GM12878 (cell line): Measurements from ENCODE around the gene MEAF6. TPM values are rescaled to one million over a fixed set of nuclear protein-coding genes. Genes with fewer than 3 reads are reported as not detected.

Experiments
- ATAC-seq: fragments of 200-7000 bp; cut with Tn5 transposase; 3 replicates; pipeline ENCODE4 v1.9.1; 2020; ENCODE audit warnings: mild to moderate bottlenecking, moderate library complexity
- BruUV-seq: library from RNA; stranded (reverse); fragments of 400-500 nt; replicated peaks from 2 replicates; lab custom pipeline; 2021; lab: Mats Ljungman, UMichigan
- CTCF ChIA-PET: fragments of 300-600 bp; sonication (Branson Sonifier 250); formaldehyde crosslinking; extraction: SDS; loops from one replicate; lab custom pipeline; 2021; ENCODE audit warnings: inconsistent platforms; lab: Yijun Ruan, JAX
- POLR2A ChIA-PET: fragments of 350-600 bp; formaldehyde crosslinking; extraction: SDS; loops from one replicate; lab custom pipeline; 2021; ENCODE audit warnings: inconsistent platforms; lab: Charles Lee
- RAD21 ChIA-PET: fragments of 300-600 bp; sonication (Branson Sonifier 250); formaldehyde crosslinking; loops from one replicate; lab custom pipeline; 2023; ENCODE audit warnings: antibody characterized with exemption; ENCODE audit not compliant: unreplicated experiment; lab: Charles Lee
- SMC1A ChIA-PET: fragments of 300-600 bp; sonication (Branson Sonifier 250); formaldehyde crosslinking; loops from one replicate; lab custom pipeline; 2023; ENCODE audit not compliant: unreplicated experiment, uncharacterized antibody; lab: Charles Lee
- DNase-seq: peaks from one replicate; pipeline ENCODE4 v3.0.0-alpha.2; 2011; ENCODE audit warnings: low read depth, low spot score
- FAIRE-seq: peaks from 3 replicates; lab custom pipeline; 2011; peaks lifted over from hg19 to GRCh38; lab: Jason Lieb, UNC
- H2AFZ ChIP-seq: 2 replicates; pipeline ENCODE4 v1.6.0; 2011; ENCODE audit warnings: low read depth, low read length, control low read depth; ENCODE audit not compliant: control insufficient read depth
- H3K27ac ChIP-seq: 2 replicates; pipeline ENCODE4 v1.5.1; 2011; ENCODE audit warnings: control low read depth; ENCODE audit not compliant: control insufficient read depth, insufficient read depth
- H3K27me3 ChIP-seq, 2 experiments: replicated peaks in 1 of 2; 2 replicates each; pipeline versions ENCODE4 v1.6.0 to v1.6.1; 2011; ENCODE audit warnings: low read length in 1 of 2; ENCODE audit not compliant: control insufficient read depth in 2 of 2, insufficient read depth in 2 of 2
- H3K36me3 ChIP-seq, 2 experiments: 2 replicates each; pipeline ENCODE4 v1.5.1; 2011; ENCODE audit warnings: low read length in 1 of 2; ENCODE audit not compliant: control insufficient read depth in 2 of 2, insufficient read depth in 2 of 2
- H3K4me1 ChIP-seq: 2 replicates; pipeline ENCODE4 v1.6.1; 2011; ENCODE audit warnings: mild to moderate bottlenecking, low read length, moderate library complexity, mixed read lengths; ENCODE audit not compliant: control insufficient read depth, insufficient read depth
- H3K4me2 ChIP-seq: 2 replicates; pipeline ENCODE4 v1.6.0; 2011; ENCODE audit warnings: control low read depth; ENCODE audit not compliant: control insufficient read depth, insufficient read depth
- H3K4me3 ChIP-seq: fragments of 200-600 bp; sonication (generic); 2 replicates; pipeline ENCODE4 v1.5.1; 2016
- H3K79me2 ChIP-seq: 2 replicates; pipeline ENCODE4 v1.6.0; 2011; ENCODE audit warnings: low read length; ENCODE audit not compliant: control insufficient read depth, insufficient read depth
- H3K9ac ChIP-seq: 2 replicates; pipeline ENCODE4 v1.8.0; 2011; ENCODE audit warnings: low read length, control low read depth, mixed read lengths; ENCODE audit not compliant: control insufficient read depth, insufficient read depth
- H3K9me3 ChIP-seq: replicated peaks from 3 replicates; pipeline ENCODE4 v1.5.1; 2011; ENCODE audit warnings: mild to moderate bottlenecking, low read length; ENCODE audit not compliant: control insufficient read depth, insufficient read depth
- H4K20me1 ChIP-seq: 2 replicates; pipeline ENCODE4 v1.6.0; 2011; ENCODE audit not compliant: control insufficient read depth, insufficient read depth
- HDGF ChIP-seq: fragments of 450-650 bp; IDR thresholded peaks from 2 replicates; pipeline ENCODE4 v1.6.1; 2016; ENCODE audit warnings: antibody characterized with exemption
- RELA ChIP-seq: fragments of 450-650 bp; IDR thresholded peaks from 2 replicates; pipeline ENCODE4 v1.8.0; 2014; ENCODE audit warnings: borderline replicate concordance; ENCODE audit not compliant: partially characterized antibody
- SMARCA5 ChIP-seq: fragments of 450-650 bp; IDR thresholded peaks from 2 replicates; pipeline ENCODE4 v1.6.1; 2017; ENCODE audit warnings: mild to moderate bottlenecking
- WGBS: methylation state at CpG from one replicate; pipeline ENCODE4 v1.1.6; 2016; ENCODE audit warnings: low lambda C conversion rate; ENCODE audit not compliant: insufficient replicate concordance, insufficient coverage; ENCODE audit errors: missing lambda C conversion rate; 5-methylcytosine and 5-hydroxymethylcytosine counted together
- in situ Hi-C: fragments of 300-500 bp; cut with MboI; formaldehyde crosslinking; loops from 9 replicates; pipeline ENCODE4 v1.14.3; 2018; ENCODE audit warnings: mixed read lengths
- intact Hi-C: fragments of 100-400 bp; cut with micrococcal nuclease; formaldehyde crosslinking; loops from one replicate; pipeline ENCODE4 v1.14.2; 2022; ENCODE audit not compliant: unreplicated experiment
- polyA plus RNA-seq, 11 experiments: library from polyadenylated mRNA; depleted of rRNA in 4 of 11; unstranded in 6 of 11; stranded (reverse) in 5 of 11; fragments of >200 nt; fragmentation: Nextera tagmentation in 4 of 11; fragmentation: Illumina TruSeq in 1 of 11; extraction: Ambion mirVana in 4 of 11; extraction: Trizol in 1 of 11; gene quantifications; 1 replicate in 1 of 11; 2 replicates in 10 of 11; pipeline versions ENCODE4 v1.2.1 to v1.2.3, GENCODE V29; 2011 to 2016; ENCODE audit warnings: inconsistent platforms in 2 of 11, missing spikeins in 2 of 11, low read depth in 1 of 11
- total RNA-seq, 4 experiments: library from RNA; depleted of rRNA in 3 of 4; stranded (reverse); fragments of >200 nt in 3 of 4; fragmentation: Illumina TruSeq in 1 of 4; extraction: Trizol in 1 of 4; gene quantifications; 2 replicates each; pipeline versions ENCODE4 v1.2.1 to v1.2.3, GENCODE V29; 2013 to 2021
- TF ChIP-seq, protein P1 (sequence below): fragments of 450-650 bp; IDR thresholded peaks from 2 replicates; pipeline ENCODE4 v1.6.1; 2017; ENCODE audit warnings: mild to moderate bottlenecking, moderate library complexity
- TF ChIP-seq, protein P2 (sequence below): IDR thresholded peaks from 2 replicates; pipeline ENCODE4 v1.6.1; 2011; ENCODE audit warnings: borderline replicate concordance, low read depth, mild to moderate bottlenecking, moderate library complexity, mixed read lengths, low read length; ENCODE audit not compliant: insufficient read depth; ENCODE audit errors: extremely low read length
- TF ChIP-seq, protein P3 (sequence below): fragments of 450-650 bp; IDR thresholded peaks from 2 replicates; pipeline ENCODE4 v1.6.1; 2018; ENCODE audit warnings: mild to moderate bottlenecking, low read depth, moderate library complexity; ENCODE audit not compliant: partially characterized antibody
- TF ChIP-seq, protein P4 (sequence below): fragments of 450-650 bp; IDR thresholded peaks from 2 replicates; pipeline ENCODE4 v1.6.1; 2017; ENCODE audit warnings: borderline replicate concordance
- TF ChIP-seq, protein P5 (sequence below): IDR thresholded peaks from 2 replicates; pipeline ENCODE4 v1.6.1; 2012; ENCODE audit warnings: improper control_type of control experiment, low read depth, low read length; ENCODE audit not compliant: insufficient replicate concordance

The MEAF6 gene
- total and polyA plus RNA-seq, 10 of the 15 experiments (the other 5 are each of a cell fraction or from before 2014, with no cell fraction given) = 30.8 to 75.0 (median 58.1) TPM

DNA sequence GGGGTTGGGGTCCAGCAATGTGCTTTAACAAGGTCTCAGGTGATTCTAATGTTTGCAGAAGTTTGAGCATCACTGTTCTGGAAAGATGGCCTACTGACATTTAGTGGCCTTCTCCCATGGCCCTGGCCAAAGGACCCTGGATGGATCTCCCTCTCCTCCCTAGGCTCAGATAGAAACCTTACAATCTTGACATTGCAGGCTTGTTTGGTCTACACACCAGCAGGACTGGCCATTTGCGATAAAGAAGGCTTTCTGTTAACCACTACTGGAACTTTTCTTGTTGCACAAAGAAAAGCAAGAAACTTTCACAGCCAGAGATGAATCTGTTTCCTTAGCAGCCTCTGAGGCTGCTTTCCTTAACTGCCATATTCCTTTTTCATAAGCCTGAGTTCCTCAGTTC, 48.4 kb upstream of the MEAF6 start:
- FAIRE-seq = no peak
- Histone ChIP-seq H3K4me3 (no peak overlapping the region), H3K36me3 (peaks cover 14 to 24% of the 10 kb centered on the region in 2 experiments), H3K79me2 (no peaks in the 10 kb centered on the region), H3K4me1 (no peaks in the 10 kb centered on the region), H3K27me3 (no peaks in the 10 kb centered on the region), H4K20me1 (no peaks in the 10 kb centered on the region), H2AFZ (no peak overlapping the region), H3K27ac (no peak overlapping the region), H3K9ac (no peak overlapping the region), H3K9me3 (no peaks in the 10 kb centered on the region), H3K4me2 (no peak overlapping the region)
- POLR2A ChIA-PET = no interaction called here
- no TSS peak for BruUV-seq
- RAD21 ChIA-PET = no interaction called here
- DNase-seq = no peak
- SMC1A ChIA-PET = interaction anchor here (1.0 to 3.4 kb wide), 2 partner anchors 116 to 120 kb away, joined by 3 to 15 read pairs; no protein-coding TSS in a partner anchor
- no peak for ATAC-seq
- 83% methylated on average over 1 of the region's 1 CpG for WGBS
- in situ Hi-C loops (no loop called here), intact Hi-C loops (no loop called here)
- CTCF ChIA-PET = interaction anchor here (1.2 to 4.5 kb wide), 2 partner anchors 114 to 120 kb away, joined by 3 to 46 read pairs; no protein-coding TSS in a partner anchor
- TF ChIP-seq, protein P1, sequence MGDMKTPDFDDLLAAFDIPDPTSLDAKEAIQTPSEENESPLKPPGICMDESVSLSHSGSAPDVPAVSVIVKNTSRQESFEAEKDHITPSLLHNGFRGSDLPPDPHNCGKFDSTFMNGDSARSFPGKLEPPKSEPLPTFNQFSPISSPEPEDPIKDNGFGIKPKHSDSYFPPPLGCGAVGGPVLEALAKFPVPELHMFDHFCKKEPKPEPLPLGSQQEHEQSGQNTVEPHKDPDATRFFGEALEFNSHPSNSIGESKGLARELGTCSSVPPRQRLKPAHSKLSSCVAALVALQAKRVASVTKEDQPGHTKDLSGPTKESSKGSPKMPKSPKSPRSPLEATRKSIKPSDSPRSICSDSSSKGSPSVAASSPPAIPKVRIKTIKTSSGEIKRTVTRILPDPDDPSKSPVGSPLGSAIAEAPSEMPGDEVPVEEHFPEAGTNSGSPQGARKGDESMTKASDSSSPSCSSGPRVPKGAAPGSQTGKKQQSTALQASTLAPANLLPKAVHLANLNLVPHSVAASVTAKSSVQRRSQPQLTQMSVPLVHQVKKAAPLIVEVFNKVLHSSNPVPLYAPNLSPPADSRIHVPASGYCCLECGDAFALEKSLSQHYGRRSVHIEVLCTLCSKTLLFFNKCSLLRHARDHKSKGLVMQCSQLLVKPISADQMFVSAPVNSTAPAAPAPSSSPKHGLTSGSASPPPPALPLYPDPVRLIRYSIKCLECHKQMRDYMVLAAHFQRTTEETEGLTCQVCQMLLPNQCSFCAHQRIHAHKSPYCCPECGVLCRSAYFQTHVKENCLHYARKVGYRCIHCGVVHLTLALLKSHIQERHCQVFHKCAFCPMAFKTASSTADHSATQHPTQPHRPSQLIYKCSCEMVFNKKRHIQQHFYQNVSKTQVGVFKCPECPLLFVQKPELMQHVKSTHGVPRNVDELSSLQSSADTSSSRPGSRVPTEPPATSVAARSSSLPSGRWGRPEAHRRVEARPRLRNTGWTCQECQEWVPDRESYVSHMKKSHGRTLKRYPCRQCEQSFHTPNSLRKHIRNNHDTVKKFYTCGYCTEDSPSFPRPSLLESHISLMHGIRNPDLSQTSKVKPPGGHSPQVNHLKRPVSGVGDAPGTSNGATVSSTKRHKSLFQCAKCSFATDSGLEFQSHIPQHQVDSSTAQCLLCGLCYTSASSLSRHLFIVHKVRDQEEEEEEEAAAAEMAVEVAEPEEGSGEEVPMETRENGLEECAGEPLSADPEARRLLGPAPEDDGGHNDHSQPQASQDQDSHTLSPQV = no peak
- TF ChIP-seq, protein P2, sequence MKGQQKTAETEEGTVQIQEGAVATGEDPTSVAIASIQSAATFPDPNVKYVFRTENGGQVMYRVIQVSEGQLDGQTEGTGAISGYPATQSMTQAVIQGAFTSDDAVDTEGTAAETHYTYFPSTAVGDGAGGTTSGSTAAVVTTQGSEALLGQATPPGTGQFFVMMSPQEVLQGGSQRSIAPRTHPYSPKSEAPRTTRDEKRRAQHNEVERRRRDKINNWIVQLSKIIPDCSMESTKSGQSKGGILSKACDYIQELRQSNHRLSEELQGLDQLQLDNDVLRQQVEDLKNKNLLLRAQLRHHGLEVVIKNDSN = no peak
- TF ChIP-seq, protein P3, sequence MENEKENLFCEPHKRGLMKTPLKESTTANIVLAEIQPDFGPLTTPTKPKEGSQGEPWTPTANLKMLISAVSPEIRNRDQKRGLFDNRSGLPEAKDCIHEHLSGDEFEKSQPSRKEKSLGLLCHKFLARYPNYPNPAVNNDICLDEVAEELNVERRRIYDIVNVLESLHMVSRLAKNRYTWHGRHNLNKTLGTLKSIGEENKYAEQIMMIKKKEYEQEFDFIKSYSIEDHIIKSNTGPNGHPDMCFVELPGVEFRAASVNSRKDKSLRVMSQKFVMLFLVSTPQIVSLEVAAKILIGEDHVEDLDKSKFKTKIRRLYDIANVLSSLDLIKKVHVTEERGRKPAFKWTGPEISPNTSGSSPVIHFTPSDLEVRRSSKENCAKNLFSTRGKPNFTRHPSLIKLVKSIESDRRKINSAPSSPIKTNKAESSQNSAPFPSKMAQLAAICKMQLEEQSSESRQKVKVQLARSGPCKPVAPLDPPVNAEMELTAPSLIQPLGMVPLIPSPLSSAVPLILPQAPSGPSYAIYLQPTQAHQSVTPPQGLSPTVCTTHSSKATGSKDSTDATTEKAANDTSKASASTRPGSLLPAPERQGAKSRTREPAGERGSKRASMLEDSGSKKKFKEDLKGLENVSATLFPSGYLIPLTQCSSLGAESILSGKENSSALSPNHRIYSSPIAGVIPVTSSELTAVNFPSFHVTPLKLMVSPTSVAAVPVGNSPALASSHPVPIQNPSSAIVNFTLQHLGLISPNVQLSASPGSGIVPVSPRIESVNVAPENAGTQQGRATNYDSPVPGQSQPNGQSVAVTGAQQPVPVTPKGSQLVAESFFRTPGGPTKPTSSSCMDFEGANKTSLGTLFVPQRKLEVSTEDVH = no peak
- TF ChIP-seq, protein P4, sequence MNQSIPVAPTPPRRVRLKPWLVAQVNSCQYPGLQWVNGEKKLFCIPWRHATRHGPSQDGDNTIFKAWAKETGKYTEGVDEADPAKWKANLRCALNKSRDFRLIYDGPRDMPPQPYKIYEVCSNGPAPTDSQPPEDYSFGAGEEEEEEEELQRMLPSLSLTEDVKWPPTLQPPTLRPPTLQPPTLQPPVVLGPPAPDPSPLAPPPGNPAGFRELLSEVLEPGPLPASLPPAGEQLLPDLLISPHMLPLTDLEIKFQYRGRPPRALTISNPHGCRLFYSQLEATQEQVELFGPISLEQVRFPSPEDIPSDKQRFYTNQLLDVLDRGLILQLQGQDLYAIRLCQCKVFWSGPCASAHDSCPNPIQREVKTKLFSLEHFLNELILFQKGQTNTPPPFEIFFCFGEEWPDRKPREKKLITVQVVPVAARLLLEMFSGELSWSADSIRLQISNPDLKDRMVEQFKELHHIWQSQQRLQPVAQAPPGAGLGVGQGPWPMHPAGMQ = no peak
- TF ChIP-seq, protein P5, sequence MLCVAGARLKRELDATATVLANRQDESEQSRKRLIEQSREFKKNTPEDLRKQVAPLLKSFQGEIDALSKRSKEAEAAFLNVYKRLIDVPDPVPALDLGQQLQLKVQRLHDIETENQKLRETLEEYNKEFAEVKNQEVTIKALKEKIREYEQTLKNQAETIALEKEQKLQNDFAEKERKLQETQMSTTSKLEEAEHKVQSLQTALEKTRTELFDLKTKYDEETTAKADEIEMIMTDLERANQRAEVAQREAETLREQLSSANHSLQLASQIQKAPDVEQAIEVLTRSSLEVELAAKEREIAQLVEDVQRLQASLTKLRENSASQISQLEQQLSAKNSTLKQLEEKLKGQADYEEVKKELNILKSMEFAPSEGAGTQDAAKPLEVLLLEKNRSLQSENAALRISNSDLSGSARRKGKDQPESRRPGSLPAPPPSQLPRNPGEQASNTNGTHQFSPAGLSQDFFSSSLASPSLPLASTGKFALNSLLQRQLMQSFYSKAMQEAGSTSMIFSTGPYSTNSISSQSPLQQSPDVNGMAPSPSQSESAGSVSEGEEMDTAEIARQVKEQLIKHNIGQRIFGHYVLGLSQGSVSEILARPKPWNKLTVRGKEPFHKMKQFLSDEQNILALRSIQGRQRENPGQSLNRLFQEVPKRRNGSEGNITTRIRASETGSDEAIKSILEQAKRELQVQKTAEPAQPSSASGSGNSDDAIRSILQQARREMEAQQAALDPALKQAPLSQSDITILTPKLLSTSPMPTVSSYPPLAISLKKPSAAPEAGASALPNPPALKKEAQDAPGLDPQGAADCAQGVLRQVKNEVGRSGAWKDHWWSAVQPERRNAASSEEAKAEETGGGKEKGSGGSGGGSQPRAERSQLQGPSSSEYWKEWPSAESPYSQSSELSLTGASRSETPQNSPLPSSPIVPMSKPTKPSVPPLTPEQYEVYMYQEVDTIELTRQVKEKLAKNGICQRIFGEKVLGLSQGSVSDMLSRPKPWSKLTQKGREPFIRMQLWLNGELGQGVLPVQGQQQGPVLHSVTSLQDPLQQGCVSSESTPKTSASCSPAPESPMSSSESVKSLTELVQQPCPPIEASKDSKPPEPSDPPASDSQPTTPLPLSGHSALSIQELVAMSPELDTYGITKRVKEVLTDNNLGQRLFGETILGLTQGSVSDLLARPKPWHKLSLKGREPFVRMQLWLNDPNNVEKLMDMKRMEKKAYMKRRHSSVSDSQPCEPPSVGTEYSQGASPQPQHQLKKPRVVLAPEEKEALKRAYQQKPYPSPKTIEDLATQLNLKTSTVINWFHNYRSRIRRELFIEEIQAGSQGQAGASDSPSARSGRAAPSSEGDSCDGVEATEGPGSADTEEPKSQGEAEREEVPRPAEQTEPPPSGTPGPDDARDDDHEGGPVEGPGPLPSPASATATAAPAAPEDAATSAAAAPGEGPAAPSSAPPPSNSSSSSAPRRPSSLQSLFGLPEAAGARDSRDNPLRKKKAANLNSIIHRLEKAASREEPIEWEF = no peak
- TF ChIP-seq SMARCA5 (no peak), HDGF (no peak), RELA (no peak)
